DOHH2 (cell line): ENCODE data around the gene ARIH2.

ENCODE experiments used
- H3F3A ChIP-seq: fragments of 200-600 bp; sonication (generic), shearing (Covaris generic); 2 replicates; pipeline ENCODE4 v1.6.0; 2016; ENCODE audit warnings: antibody characterized with exemption, mild to moderate bottlenecking; ENCODE audit not compliant: control insufficient read depth, insufficient read depth
- H3K27ac ChIP-seq: fragments of 200-600 bp; sonication (generic); 2 replicates; pipeline ENCODE4 v1.5.1; 2014; ENCODE audit warnings: low read depth, mild to moderate bottlenecking, low read length, moderate library complexity
- H3K27me3 ChIP-seq: fragments of 200-600 bp; sonication (generic); 2 replicates; pipeline ENCODE4 v1.6.1; 2014; ENCODE audit warnings: mild to moderate bottlenecking, low read length, mixed read lengths; ENCODE audit not compliant: control insufficient read depth
- H3K36me3 ChIP-seq: fragments of 200-600 bp; sonication (generic); 2 replicates; pipeline ENCODE4 v1.6.1; 2014; ENCODE audit warnings: mild to moderate bottlenecking, low read length, moderate library complexity, mixed read lengths; ENCODE audit not compliant: control insufficient read depth
- H3K4me1 ChIP-seq: fragments of 200-600 bp; sonication (generic); 2 replicates; pipeline ENCODE4 v1.6.1; 2014; ENCODE audit warnings: mild to moderate bottlenecking, low read length, mixed read lengths; ENCODE audit not compliant: control insufficient read depth
- H3K4me2 ChIP-seq: fragments of 200-600 bp; sonication (generic); 2 replicates; pipeline ENCODE4 v1.6.0; 2014; ENCODE audit warnings: mild to moderate bottlenecking, low read length, moderate library complexity
- H3K4me3 ChIP-seq: fragments of 200-600 bp; sonication (generic); 2 replicates; pipeline ENCODE4 v1.5.1; 2014; ENCODE audit warnings: mild to moderate bottlenecking, low read length, mixed read lengths
- H3K79me2 ChIP-seq: fragments of 200-600 bp; sonication (generic); 2 replicates; pipeline ENCODE4 v1.6.1; 2014; ENCODE audit warnings: mild to moderate bottlenecking, low read length, mixed read lengths; ENCODE audit not compliant: control insufficient read depth
- H3K9me2 ChIP-seq: fragments of 200-600 bp; sonication (generic); replicated peaks from 2 replicates; pipeline ENCODE4 v1.6.1; 2014; ENCODE audit warnings: mild to moderate bottlenecking, low read length, mixed read lengths; ENCODE audit not compliant: control insufficient read depth
- H3K9me3 ChIP-seq: fragments of 200-600 bp; sonication (generic); 2 replicates; pipeline ENCODE4 v1.6.1; 2014; ENCODE audit warnings: antibody characterized with exemption, low read length, mixed read lengths; ENCODE audit not compliant: control insufficient read depth, insufficient read depth
- H4K20me1 ChIP-seq: fragments of 200-600 bp; sonication (generic); 2 replicates; pipeline ENCODE4 v1.6.0; 2014; ENCODE audit warnings: low read depth, mild to moderate bottlenecking, antibody characterized with exemption, low read length, moderate library complexity; ENCODE audit not compliant: control insufficient read depth, insufficient read depth
- CTCF ChIP-seq: fragments of 200-600 bp; sonication (generic); IDR thresholded peaks from one replicate; pipeline ENCODE4 v1.5.1; 2014; ENCODE audit warnings: antibody characterized with exemption, mild to moderate bottlenecking, low read depth, low read length; ENCODE audit not compliant: poor library complexity, severe bottlenecking
- EZH2phosphoT487 ChIP-seq: fragments of 200-600 bp; sonication (generic); IDR thresholded peaks from 2 replicates; pipeline ENCODE4 v1.6.1; 2017; ENCODE audit warnings: borderline replicate concordance, mild to moderate bottlenecking, antibody characterized with exemption, low read length, moderate library complexity, mixed read lengths

Gene ARIH2

GRCh38 chr3:49005303-49005680 lies 86.7 kb downstream of the ARIH2 start:
- Histone ChIP-seq H3K9me2 (no peaks in the 10 kb centered on the region), H3K27ac (no peak overlapping the region), H3F3A (no peaks in the 10 kb centered on the region), H3K4me2 (no peak overlapping the region), H3K79me2 (peaks cover 30% of the 10 kb centered on the region), H3K9me3 (no peaks in the 10 kb centered on the region), H3K4me1 (peaks cover 18% of the 10 kb centered on the region), H3K4me3 (no peak overlapping the region), H3K27me3 (no peaks in the 10 kb centered on the region), H4K20me1 (peaks cover 6% of the 10 kb centered on the region), H3K36me3 (peaks cover 10% of the 10 kb centered on the region)
- no peak for TF ChIP-seq EZH2phosphoT487
- TF ChIP-seq CTCF = no peak

GRCh38 chr3:49005998-49006397 lies 87.4 kb downstream of the ARIH2 start:
- no peak overlapping the region for H3K27ac ChIP-seq
- peaks cover 34% of the 10 kb centered on the region for H3K79me2 ChIP-seq
- H3K4me1 ChIP-seq = peaks cover 18% of the 10 kb centered on the region
- no peak for TF ChIP-seq CTCF
- TF ChIP-seq EZH2phosphoT487 = no peak
- no peaks in the 10 kb centered on the region for H3K9me3 ChIP-seq
- peak overlapping the region; percentile 87 for H3K4me2 ChIP-seq
- H3K9me2 ChIP-seq = no peaks in the 10 kb centered on the region
- peak overlapping the region; percentile 90 for H3K4me3 ChIP-seq
- no peaks in the 10 kb centered on the region for H3F3A ChIP-seq
- peaks cover 10% of the 10 kb centered on the region for H3K36me3 ChIP-seq
- no peaks in the 10 kb centered on the region for H3K27me3 ChIP-seq
- H4K20me1 ChIP-seq = peaks cover 6% of the 10 kb centered on the region

GRCh38 chr3:49006408-49007067 lies 87.9 kb downstream of the ARIH2 start:
- TF ChIP-seq EZH2phosphoT487 = no peak
- no peak for TF ChIP-seq CTCF
- Histone ChIP-seq H4K20me1 (peaks cover 6% of the 10 kb centered on the region), H3K79me2 (peaks cover 39% of the 10 kb centered on the region), H3K4me1 (peaks cover 18% of the 10 kb centered on the region), H3F3A (no peaks in the 10 kb centered on the region), H3K36me3 (peaks cover 13% of the 10 kb centered on the region), H3K27me3 (no peaks in the 10 kb centered on the region), H3K9me3 (no peaks in the 10 kb centered on the region), H3K4me3 (peak overlapping the region; percentile 90), H3K4me2 (peak overlapping the region; percentile 87), H3K9me2 (no peaks in the 10 kb centered on the region), H3K27ac (no peak overlapping the region)
